AG10803 (cell line): ENCODE data around the gene R3HDM1.

ENCODE experiments used
- DNase-seq: peaks from one replicate; pipeline ENCODE4 v3.0.0; 2010; ENCODE audit warnings: low read depth
- H3K4me3 ChIP-seq: 2 replicates; pipeline ENCODE4 v1.5.1; 2011; ENCODE audit warnings: mild to moderate bottlenecking, low read length, control low read depth
- TF ChIP-seq, protein P1 (sequence below): conservative IDR thresholded peaks from 2 replicates; pipeline ENCODE4 v1.5.1; 2011; ENCODE audit warnings: mild to moderate bottlenecking, low read length, control low read depth, inconsistent platforms

R3HDM1 gene

DNA sequence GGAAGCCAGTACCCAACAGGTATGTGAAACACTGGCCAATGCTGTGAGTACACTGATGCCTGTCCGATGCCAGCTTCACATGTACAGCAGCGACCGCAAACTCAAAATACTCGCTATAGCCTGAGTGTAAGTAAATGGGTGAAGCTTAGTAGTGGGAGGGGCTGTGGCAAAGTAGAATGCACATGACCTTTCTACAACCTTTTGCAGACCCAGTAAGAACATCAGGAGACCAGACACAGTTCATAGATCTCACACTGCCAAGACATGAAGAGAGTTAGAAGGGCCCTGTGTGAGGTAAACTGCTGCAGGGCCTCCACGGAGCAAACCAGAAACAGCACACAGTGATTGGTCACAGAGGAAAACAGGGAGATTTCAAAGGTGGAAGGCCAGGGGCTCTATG is 201.3 kb downstream of the R3HDM1 start:
- H3K4me3 ChIP-seq, result no peak overlapping the region
- no peak for DNase-seq
- TF ChIP-seq, protein P1, sequence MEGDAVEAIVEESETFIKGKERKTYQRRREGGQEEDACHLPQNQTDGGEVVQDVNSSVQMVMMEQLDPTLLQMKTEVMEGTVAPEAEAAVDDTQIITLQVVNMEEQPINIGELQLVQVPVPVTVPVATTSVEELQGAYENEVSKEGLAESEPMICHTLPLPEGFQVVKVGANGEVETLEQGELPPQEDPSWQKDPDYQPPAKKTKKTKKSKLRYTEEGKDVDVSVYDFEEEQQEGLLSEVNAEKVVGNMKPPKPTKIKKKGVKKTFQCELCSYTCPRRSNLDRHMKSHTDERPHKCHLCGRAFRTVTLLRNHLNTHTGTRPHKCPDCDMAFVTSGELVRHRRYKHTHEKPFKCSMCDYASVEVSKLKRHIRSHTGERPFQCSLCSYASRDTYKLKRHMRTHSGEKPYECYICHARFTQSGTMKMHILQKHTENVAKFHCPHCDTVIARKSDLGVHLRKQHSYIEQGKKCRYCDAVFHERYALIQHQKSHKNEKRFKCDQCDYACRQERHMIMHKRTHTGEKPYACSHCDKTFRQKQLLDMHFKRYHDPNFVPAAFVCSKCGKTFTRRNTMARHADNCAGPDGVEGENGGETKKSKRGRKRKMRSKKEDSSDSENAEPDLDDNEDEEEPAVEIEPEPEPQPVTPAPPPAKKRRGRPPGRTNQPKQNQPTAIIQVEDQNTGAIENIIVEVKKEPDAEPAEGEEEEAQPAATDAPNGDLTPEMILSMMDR, result no peak

DNA sequence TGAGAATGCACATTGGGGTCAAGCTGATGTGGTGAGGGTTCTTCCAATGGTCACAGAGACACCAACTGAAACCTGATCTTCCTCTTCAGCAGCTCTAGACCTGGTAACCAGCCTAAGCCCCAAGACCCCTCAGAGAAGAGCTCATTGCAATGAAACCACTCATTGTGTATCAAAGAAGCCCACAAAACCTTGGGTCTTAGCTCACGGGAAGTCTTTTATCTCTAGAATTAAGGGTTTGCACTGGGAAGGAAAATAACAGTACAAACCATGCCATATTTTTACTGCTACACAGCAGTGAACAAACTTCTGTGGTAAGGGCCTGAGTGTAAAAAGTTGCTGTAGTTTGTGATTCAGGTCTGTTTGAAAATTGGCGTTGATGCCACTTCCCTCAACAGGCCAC is 201.8 kb downstream of the R3HDM1 start:
- H3K4me3 ChIP-seq, result no peak overlapping the region
- TF ChIP-seq, protein P1, result no peak
- DNase-seq, result no peak

DNA sequence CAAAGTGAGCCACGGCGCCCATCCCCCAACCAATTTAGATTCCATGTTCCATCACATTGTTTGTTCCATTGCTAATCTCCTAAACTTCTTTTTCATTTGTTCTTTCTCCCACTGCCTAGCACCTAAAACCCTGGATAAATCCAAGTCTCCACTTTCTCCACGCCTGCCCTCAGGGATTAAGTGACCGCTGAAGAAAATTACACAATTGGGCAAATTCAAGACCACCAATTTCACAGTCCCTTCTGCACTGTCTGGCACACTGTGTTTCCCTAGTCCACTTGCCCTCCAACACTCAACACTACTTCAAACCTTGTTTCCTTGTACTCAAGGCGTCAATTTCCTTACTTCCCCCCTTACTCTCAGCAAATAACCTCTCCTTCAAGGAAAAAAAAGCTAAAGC is 205.3 kb downstream of the R3HDM1 start:
- TF ChIP-seq, protein P1, result no peak
- DNase-seq, result no peak
- H3K4me3 ChIP-seq, result no peak overlapping the region

DNA sequence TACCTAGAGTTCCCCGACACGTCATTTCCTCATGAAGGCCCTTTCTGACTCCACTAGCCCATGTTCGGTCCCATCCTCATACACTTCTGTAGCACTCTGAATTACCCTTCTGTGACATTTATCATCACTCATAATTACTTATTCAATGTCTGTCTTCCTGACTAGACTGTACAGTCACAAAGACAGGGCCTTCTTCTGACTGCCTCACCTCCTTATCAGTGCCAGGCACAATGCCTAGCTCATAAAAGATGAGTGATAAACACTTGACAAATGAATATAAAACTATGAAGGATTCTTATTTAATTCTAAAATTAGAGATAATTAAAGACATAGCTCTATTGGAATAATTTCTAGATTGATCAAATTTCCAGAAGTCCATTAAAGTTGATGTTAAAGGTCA is 208.9 kb downstream of the R3HDM1 start:
- H3K4me3 ChIP-seq, result no peak overlapping the region
- TF ChIP-seq, protein P1, result no peak
- no peak for DNase-seq

DNA sequence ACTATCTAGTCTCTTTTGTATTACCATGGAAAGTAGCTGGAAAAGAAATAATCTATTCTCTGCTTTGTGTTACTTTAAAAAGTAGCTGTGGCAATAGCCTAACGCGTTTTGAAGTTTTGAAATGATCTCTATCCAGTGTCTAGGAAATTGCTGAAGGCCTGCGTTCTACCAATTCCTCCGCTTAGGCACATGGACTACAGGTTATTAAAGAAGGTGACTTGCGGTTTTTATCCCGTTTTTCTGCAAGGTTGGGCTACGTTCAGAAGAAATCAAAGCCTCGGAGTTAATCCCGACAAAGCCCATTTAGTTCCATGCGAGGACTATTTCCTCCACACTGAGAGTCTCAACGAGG is 209.7 kb downstream of the R3HDM1 start:
- no peak overlapping the region for H3K4me3 ChIP-seq
- DNase-seq, result no peak
- TF ChIP-seq, protein P1, result no peak

DNA sequence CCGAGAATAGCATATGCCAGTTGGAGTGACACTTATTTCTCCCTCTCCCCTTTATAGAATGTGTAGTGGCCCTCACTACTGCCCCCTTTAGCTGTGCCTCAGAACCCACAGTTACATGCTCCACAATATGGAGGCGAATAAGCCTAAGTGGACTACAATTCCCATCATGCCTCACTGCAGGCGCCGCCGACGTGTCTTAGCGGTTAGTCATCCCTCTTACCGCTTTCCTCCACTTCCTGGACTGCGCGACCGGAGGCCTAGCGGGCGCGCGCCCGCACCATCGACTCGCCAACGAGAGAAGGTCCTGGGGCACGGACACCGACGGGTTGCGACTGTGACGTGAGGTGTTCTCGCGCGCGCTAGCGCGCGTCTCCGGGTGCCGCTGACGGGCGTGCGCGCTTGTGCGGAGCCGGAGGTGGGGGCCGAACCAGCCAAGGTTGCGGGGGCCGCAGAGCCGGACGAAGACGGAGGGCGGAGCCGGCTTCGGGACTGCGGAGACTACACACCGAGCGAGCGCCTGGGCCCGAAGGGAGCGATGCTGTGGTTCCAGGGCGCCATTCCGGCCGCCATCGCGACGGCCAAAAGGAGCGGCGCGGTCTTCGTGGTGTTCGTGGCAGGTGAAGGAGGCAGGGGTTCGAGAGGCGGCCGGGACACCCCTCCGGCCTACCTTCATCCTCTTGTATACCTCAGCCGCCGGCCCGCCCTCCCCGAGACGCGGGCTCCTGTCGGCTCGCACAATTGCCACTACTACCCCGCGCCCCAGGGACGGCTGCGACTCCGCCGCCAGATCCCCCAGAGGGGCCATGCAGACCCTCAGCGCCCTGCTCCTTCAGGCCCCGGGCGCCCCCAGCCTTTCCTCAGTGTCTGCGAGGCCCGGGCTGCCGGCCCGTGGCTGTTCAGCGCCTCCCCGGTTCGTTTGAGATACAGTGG is 210.4 kb downstream of the R3HDM1 start, which contains the start of gene UBXN4:
Gene UBXN4 (plus strand): TSS at position 461 of the 930 bp plus-strand sequence. CDS start 75 bp downstream, at position 536.
- DNase-seq, result peak; percentile 99
- TF ChIP-seq, protein P1, result peak; percentile 54
- H3K4me3 ChIP-seq, result peak within 1 kb of the TSS; percentile 82

DNA sequence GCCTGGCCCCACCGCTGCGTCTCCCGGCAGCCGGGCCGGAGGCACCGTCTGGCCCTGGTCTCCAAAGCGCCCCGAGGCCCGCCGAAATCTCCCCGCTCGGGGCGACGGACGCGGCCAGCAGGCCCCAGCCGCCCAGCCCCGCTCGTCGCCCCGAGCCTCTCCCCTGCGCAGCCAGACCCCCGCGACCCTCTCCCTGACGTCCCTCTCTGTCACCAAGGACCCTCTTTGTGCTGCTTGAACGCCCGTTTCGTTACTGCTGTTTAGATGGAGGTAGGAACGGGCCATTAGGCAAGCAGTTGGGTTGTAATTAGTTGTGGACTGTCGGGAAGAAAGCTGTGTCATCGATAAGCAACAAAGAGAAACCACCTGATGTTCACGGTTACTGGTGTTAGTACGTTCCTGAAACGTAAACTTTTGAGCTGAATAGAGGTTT is 211.1 kb downstream of the R3HDM1 start:
- DNase-seq, result peak; percentile 54

More for the DNA sequence above, 211.1 kb downstream of the R3HDM1 start:
- TF ChIP-seq, protein P1, result no peak
- peak overlapping the region; percentile 82 for H3K4me3 ChIP-seq
